Lower leg skin (tissue), 3 donors: ENCODE measurements around the gene UQCR10.

Experiments used
- CTCF ChIP-seq, 3 donors: fragments of 450-650 bp; IDR thresholded peaks; one replicate each; pipeline ENCODE4 v1.5.1; 2016; ENCODE audit warnings: antibody characterized with exemption in 3 of 3, mild to moderate bottlenecking in 3 of 3, moderate library complexity in 2 of 3
- POLR2A ChIP-seq, 2 donors: fragments of 450-650 bp; IDR thresholded peaks; one replicate each; pipeline ENCODE4 v1.6.1; 2016 to 2017; ENCODE audit warnings: antibody characterized with exemption in 2 of 2, mild to moderate bottlenecking in 1 of 2, moderate library complexity in 1 of 2

GRCh38 chr22:29756341-29756740, 10.8 kb upstream of the UQCR10 start:
- TF ChIP-seq CTCF (IDR thresholded peaks at IDR 0.05): no peak
- no peak for TF ChIP-seq POLR2A (IDR thresholded peaks at IDR 0.05)
